ENCODE data around the gene TMEM179. TPM values are rescaled to one million over a fixed set of nuclear protein-coding genes. Genes with fewer than 3 reads are reported as not detected.

Gene TMEM179
- total and polyA plus RNA-seq, 2 of the 8 experiments (the other 6 are each of a cell fraction or from before 2014, with no cell fraction given) = 2.9 to 4.0 TPM

DNA sequence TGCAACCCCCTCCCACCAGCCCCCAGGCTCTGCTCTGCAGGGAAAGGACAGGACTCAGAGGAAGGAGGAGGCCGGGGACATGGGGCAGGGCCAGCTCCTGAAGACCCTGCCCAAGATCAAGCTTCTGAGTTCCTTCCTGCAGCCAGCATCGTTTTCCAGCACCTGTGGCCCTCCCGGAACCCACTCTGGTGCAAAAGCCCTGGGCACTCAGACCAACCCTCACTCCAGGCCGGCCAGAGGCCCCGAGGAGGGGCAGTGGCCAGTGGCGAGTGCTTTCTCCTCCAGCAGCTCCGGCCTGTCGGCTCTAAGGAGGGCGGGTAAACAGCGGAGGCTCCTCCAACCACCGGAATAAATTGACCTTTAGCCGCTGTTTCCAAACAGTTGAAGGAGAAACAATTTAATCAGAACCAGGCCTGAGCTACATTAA is 10.8 kb downstream of the TMEM179 start:
- H3K56ac ChIP-seq (replicated peaks; ENCODE audit: insufficient read length, low read depth, low read length) = no peak overlapping the region
- no peak overlapping the region for H2BK12ac ChIP-seq (ENCODE audit: low read depth, low read length)
- H3K23ac ChIP-seq (ENCODE audit: insufficient read length) = no peak overlapping the region
- peaks cover 0 to 6% of the 10 kb centered on the region in 2 experiments for H4K20me1 ChIP-seq (replicated peaks in 1 of 2; ENCODE audit: control insufficient read depth in 1 of 2, insufficient read depth in 2 of 2, low read length in 2 of 2)
- H3K79me1 ChIP-seq (ENCODE audit: low read depth, low read length) = peaks cover 4% of the 10 kb centered on the region; the same call in 1 of the 2 replicates
- H2BK20ac ChIP-seq (ENCODE audit: low read length) = no peak overlapping the region
- no peak overlapping the region for H3K4me2 ChIP-seq (ENCODE audit: insufficient read depth in 1 of 2, low read depth in 2 of 2, low read length in 2 of 2)
- no peak overlapping the region for H3K18ac ChIP-seq (ENCODE audit: extremely low read depth, low read length)
- H4K8ac ChIP-seq (ENCODE audit: extremely low read depth, insufficient read depth, low read length) = no peak overlapping the region
- H3K4me3 ChIP-seq (ENCODE audit: extremely low read depth in 1 of 4, insufficient read depth in 2 of 4, low read depth in 3 of 4, low read length in 4 of 4) = no peak overlapping the region
- FAIRE-seq (no peak), DNase-seq (ENCODE audit: low read depth in 1 of 2, low spot score in 2 of 2) (no peak)
- no peaks in the 10 kb centered on the region for H3K9me3 ChIP-seq (ENCODE audit: insufficient read depth in 2 of 2, low read depth in 1 of 2, low read length in 1 of 2)
- ChIA-PET POLR2A (ENCODE audit: partially characterized antibody) (interaction anchor here (1.0 kb wide), 1 partner anchor 10 kb away, joined by 5 read pairs; the partner anchor contains the start of gene TMEM179), CTCF (ENCODE audit: partially characterized antibody) (interaction anchor here (0.7 to 3.0 kb wide), 12 partner anchors 10 to 242 kb away, joined by 3 to 11 read pairs (median 3); no protein-coding TSS in a partner anchor)
- no peak overlapping the region for H3K9ac ChIP-seq (replicated peaks in 1 of 4; ENCODE audit: extremely low read depth in 1 of 4, low read depth in 3 of 4, low read length in 3 of 4)
- no peak overlapping the region for H2AFZ ChIP-seq (ENCODE audit: low read length)
- no peak overlapping the region for H2BK120ac ChIP-seq (replicated peaks; ENCODE audit: low read depth, low read length)
- no peak overlapping the region for H2BK15ac ChIP-seq (ENCODE audit: low read length)
- 90% methylated on average over 12 of the region's 12 CpGs; no CpG with 5 or more reads in 1 of the 2 experiments for WGBS, 2 experiments (ENCODE audit: extremely low coverage in 1 of 2, insufficient coverage in 1 of 2, insufficient read length in 1 of 2, insufficient replicate concordance in 2 of 2, low coverage in 1 of 2, low lambda C conversion rate in 2 of 2, missing lambda C conversion rate in 1 of 2)
- H4K91ac ChIP-seq (replicated peaks; ENCODE audit: insufficient read length, low read length) = no peak overlapping the region
- no peak overlapping the region for H2AK5ac ChIP-seq (ENCODE audit: low read depth, low read length)
- no peaks in the 10 kb centered on the region for H3K23me2 ChIP-seq (ENCODE audit: low read depth, low read length)
- no peak overlapping the region for H3K4ac ChIP-seq (replicated peaks; ENCODE audit: insufficient read length, low read depth, low read length)
- H3K36me3 ChIP-seq (ENCODE audit: control insufficient read depth in 2 of 4, insufficient read depth in 4 of 4, low read length in 3 of 4) = no peaks in the 10 kb centered on the region; a peak in 1 of 8 replicates
- no peak overlapping the region for H2BK5ac ChIP-seq (ENCODE audit: low read depth, low read length)
- H3K14ac ChIP-seq (ENCODE audit: insufficient read length) = no peak overlapping the region
- H3K79me2 ChIP-seq (ENCODE audit: control insufficient read depth in 1 of 2, insufficient read depth in 2 of 2, low read length in 2 of 2) = no peaks in the 10 kb centered on the region
- no peaks in the 10 kb centered on the region for H3K4me1 ChIP-seq (replicated peaks in 1 of 4; ENCODE audit: control insufficient read depth in 3 of 4, insufficient read depth in 4 of 4, low read length in 3 of 4)
- no peak overlapping the region for H4K5ac ChIP-seq (ENCODE audit: insufficient read length, low read depth, low read length)
- no peaks in the 10 kb centered on the region for H3K27me3 ChIP-seq (replicated peaks in 1 of 4; ENCODE audit: control insufficient read depth in 3 of 4, extremely low read depth in 1 of 4, insufficient read depth in 3 of 4, low read length in 3 of 4)
- no peak overlapping the region for H3K27ac ChIP-seq (ENCODE audit: low read depth, low read length)
- no peak for TF ChIP-seq SIN3A (conservative IDR thresholded peaks at IDR 0.05 in 1 of 2, IDR thresholded peaks at IDR 0.05 in 1 of 2; ENCODE audit: low read depth in 1 of 2, low read length in 2 of 2)
- no peak for TF ChIP-seq ASH2L (IDR thresholded peaks at IDR 0.05; ENCODE audit: low read length)

All from H1 (cell line).